Measurements from ENCODE around the gene HDDC2. TPM values are rescaled to one million over a fixed set of nuclear protein-coding genes. Genes with fewer than 3 reads are reported as not detected.

Gene HDDC2
- polyA plus RNA-seq, 3 donors, result 24.4 to 59.9 (median 42.6) TPM

GRCh38 chr6:125269328-125269985 is 32.3 kb downstream of the HDDC2 start:
- H3K4me1 ChIP-seq (ENCODE audit: control insufficient read depth in 1 of 2, insufficient read depth in 2 of 2, low read length in 2 of 2), result no peaks in the 10 kb centered on the region
- H3K4me2 ChIP-seq (replicated peaks; ENCODE audit: extremely low read depth, low read length, poor library complexity, severe bottlenecking), result no peak overlapping the region
- Mint-ChIP-seq H3K9me3 (peaks cover 0 to 2% (median 2%) of the 10 kb centered on the region in 7 donors), H3K27me3 (ENCODE audit: low read depth in 3 of 3) (no peaks in the 10 kb centered on the region), H3K27ac (no peak overlapping the region), H3K4me3 (no peak overlapping the region), H3K4me1 (no peaks in the 10 kb centered on the region), H3K36me3 (peaks cover 21 to 32% of the 10 kb centered on the region in 2 donors)
- intact Hi-C loops (cut with micrococcal nuclease), result no loop called here
- WGBS (ENCODE audit: insufficient coverage), result 94% methylated on average over 4 of the region's 7 CpGs
- no peak for DNase-seq
- no peaks in the 10 kb centered on the region for H3K79me2 ChIP-seq (ENCODE audit: insufficient read depth, low read length)
- TF ChIP-seq CTCF (IDR thresholded peaks at IDR 0.05), result no peak
- no peaks in the 10 kb centered on the region for H3K27me3 ChIP-seq (ENCODE audit: control insufficient read depth in 2 of 2, insufficient read depth in 2 of 2, low read length in 2 of 2)
- H4K20me1 ChIP-seq (ENCODE audit: insufficient read depth, low read length), result no peaks in the 10 kb centered on the region
- no peak overlapping the region for H3K4me3 ChIP-seq (replicated peaks in 1 of 3; ENCODE audit: low read depth in 2 of 3, low read length in 3 of 3)
- no peak overlapping the region for H3K9ac ChIP-seq (ENCODE audit: insufficient read depth, low read length, poor library complexity, severe bottlenecking)
- no peaks in the 10 kb centered on the region for H3K9me3 ChIP-seq (replicated peaks in 1 of 2; ENCODE audit: control insufficient read depth in 1 of 2, insufficient read depth in 1 of 2, low read length in 2 of 2)
- H3K27ac ChIP-seq (ENCODE audit: low read depth in 1 of 2, low read length in 2 of 2), result no peak overlapping the region
- no peak overlapping the region for H2AFZ ChIP-seq (ENCODE audit: insufficient read depth, low read depth, low read length, poor library complexity, severe bottlenecking)
- peaks cover 12 to 25% of the 10 kb centered on the region in 2 donors for H3K36me3 ChIP-seq (replicated peaks in 1 of 2; ENCODE audit: control insufficient read depth in 1 of 2, insufficient read depth in 2 of 2, low read length in 2 of 2)

GRCh38 chr6:125268765-125269164 is 33.0 kb downstream of the HDDC2 start:
- WGBS (ENCODE audit: insufficient coverage), result 100% methylated on average over 3 of the region's 4 CpGs
- Histone ChIP-seq H3K4me2 (replicated peaks; ENCODE audit: extremely low read depth, low read length, poor library complexity, severe bottlenecking) (no peak overlapping the region), H2AFZ (ENCODE audit: insufficient read depth, low read depth, low read length, poor library complexity, severe bottlenecking) (no peak overlapping the region), H3K4me1 (ENCODE audit: control insufficient read depth in 1 of 2, insufficient read depth in 2 of 2, low read length in 2 of 2) (no peaks in the 10 kb centered on the region), H3K9me3 (replicated peaks in 1 of 2; ENCODE audit: control insufficient read depth in 1 of 2, insufficient read depth in 1 of 2, low read length in 2 of 2) (no peaks in the 10 kb centered on the region), H3K79me2 (ENCODE audit: insufficient read depth, low read length) (no peaks in the 10 kb centered on the region), H3K9ac (ENCODE audit: insufficient read depth, low read length, poor library complexity, severe bottlenecking) (no peak overlapping the region), H3K27me3 (ENCODE audit: control insufficient read depth in 2 of 2, insufficient read depth in 2 of 2, low read length in 2 of 2) (no peaks in the 10 kb centered on the region), H4K20me1 (ENCODE audit: insufficient read depth, low read length) (no peaks in the 10 kb centered on the region), H3K4me3 (replicated peaks in 1 of 3; ENCODE audit: low read depth in 2 of 3, low read length in 3 of 3) (no peak overlapping the region), H3K27ac (ENCODE audit: low read depth in 1 of 2, low read length in 2 of 2) (no peak overlapping the region), H3K36me3 (replicated peaks in 1 of 2; ENCODE audit: control insufficient read depth in 1 of 2, insufficient read depth in 2 of 2, low read length in 2 of 2) (peaks cover 11 to 18% of the 10 kb centered on the region in 2 donors)
- H3K27me3 Mint-ChIP-seq (ENCODE audit: low read depth in 3 of 3), result no peaks in the 10 kb centered on the region
- H3K27ac Mint-ChIP-seq, result no peak overlapping the region
- TF ChIP-seq CTCF (IDR thresholded peaks at IDR 0.05), result no peak
- no peaks in the 10 kb centered on the region for H3K4me1 Mint-ChIP-seq
- H3K9me3 Mint-ChIP-seq, result peaks cover 0 to 2% (median 2%) of the 10 kb centered on the region in 7 donors
- DNase-seq, result no peak
- H3K36me3 Mint-ChIP-seq, result peaks cover 15 to 26% of the 10 kb centered on the region in 2 donors
- intact Hi-C loops (cut with micrococcal nuclease), result no loop called here
- H3K4me3 Mint-ChIP-seq, result no peak overlapping the region
